HCT116 (cell line): ENCODE data around the gene MRPL24. TPM values are rescaled to one million over a fixed set of nuclear protein-coding genes. Genes with fewer than 3 reads are reported as not detected.

Experiments used
- ATAC-seq: fragments of 200-7000 bp; cut with Tn5 transposase; 2 replicates; pipeline ENCODE4 v1.9.1; 2020; ENCODE audit warnings: mild to moderate bottlenecking, moderate library complexity
- BruUV-seq: library from RNA; stranded (reverse); fragments of 400-500 nt; replicated peaks from 2 replicates; lab custom pipeline; 2021; lab: Mats Ljungman, UMichigan
- CTCF ChIA-PET: fragments of 300-600 bp; sonication (Branson Sonifier 250); formaldehyde crosslinking; loops from one replicate; lab custom pipeline; 2021; ENCODE audit warnings: antibody characterized with exemption; lab: Charles Lee
- POLR2A ChIA-PET: fragments of 300-600, 350-600 bp; sonication (Branson Sonifier 250); formaldehyde crosslinking; loops from one replicate; lab custom pipeline; 2021; ENCODE audit warnings: antibody characterized with exemption; lab: Charles Lee
- RAD21 ChIA-PET, 2 experiments: fragments of 300-600 bp; sonication (Branson Sonifier 250); formaldehyde crosslinking; loops; one replicate each; lab custom pipeline; 2023; ENCODE audit warnings: low total read pairs in 2 of 2; ENCODE audit not compliant: uncharacterized antibody in 2 of 2, unreplicated experiment in 2 of 2, low non-redundant PET in 1 of 2; lab: Charles Lee
- DNase-seq: peaks from one replicate; pipeline ENCODE4 v3.0.0-alpha.2; 2010; ENCODE audit warnings: low read depth, low spot score
- H2AFZ ChIP-seq: fragments of 200-600 bp; shearing (Covaris generic), sonication (generic); 2 replicates; pipeline ENCODE4 v1.6.1; 2017; ENCODE audit warnings: low read depth, mixed run types, mixed read lengths, antibody characterized with exemption, low read length; ENCODE audit not compliant: poor library complexity, severe bottlenecking
- H3K27ac ChIP-seq: 2 replicates; pipeline ENCODE4 v1.5.1; 2012; ENCODE audit warnings: low read depth, low read length
- H3K27me3 ChIP-seq: fragments of 200-600 bp; sonication (generic); 2 replicates; pipeline ENCODE4 v1.6.1; 2016; ENCODE audit warnings: mixed run types, low read length, mixed read lengths; ENCODE audit not compliant: insufficient read depth
- H3K36me3 ChIP-seq, 2 experiments: fragments of 200-500 bp in 1 of 2; fragments of 200-600 bp in 1 of 2; sonication (Bioruptor generic) in 1 of 2; sonication (generic) in 1 of 2; 2 replicates each; pipeline versions ENCODE4 v1.5.1 to v1.6.1; 2014 to 2016; ENCODE audit warnings: low read length in 2 of 2, inconsistent platforms in 1 of 2, mixed read lengths in 1 of 2, mixed run types in 1 of 2; ENCODE audit not compliant: insufficient read depth in 2 of 2, control insufficient read depth in 1 of 2
- H3K4me1 ChIP-seq, 2 experiments: fragments of 200-600 bp in 1 of 2; sonication (generic) in 1 of 2; 2 replicates each; pipeline versions ENCODE4 v1.5.1 to v1.6.1; 2012 to 2017; ENCODE audit warnings: low read length in 2 of 2, inconsistent platforms in 1 of 2, mild to moderate bottlenecking in 1 of 2, mixed read lengths in 1 of 2, mixed run types in 1 of 2, moderate library complexity in 1 of 2; ENCODE audit not compliant: insufficient read depth in 2 of 2, control insufficient read depth in 1 of 2
- H3K4me2 ChIP-seq: fragments of 200-600 bp; sonication (generic); 2 replicates; pipeline ENCODE4 v1.6.1; 2017; ENCODE audit warnings: mixed run types, low read length, mixed read lengths
- H3K4me3 ChIP-seq, 2 experiments: fragments of 200-600 bp in 1 of 2; sonication (generic) in 1 of 2; replicated peaks in 1 of 2; 2 replicates each; pipeline ENCODE4 v1.5.1; 2011 to 2016; ENCODE audit warnings: low read length in 2 of 2, control low read depth in 1 of 2, low read depth in 1 of 2, mild to moderate bottlenecking in 1 of 2, mixed read lengths in 1 of 2, mixed run types in 1 of 2
- H3K79me2 ChIP-seq: fragments of 200-600 bp; sonication (generic); 2 replicates; pipeline ENCODE4 v1.6.1; 2017; ENCODE audit warnings: mild to moderate bottlenecking, mixed run types, low read length, moderate library complexity, mixed read lengths; ENCODE audit not compliant: insufficient read depth
- H3K9ac ChIP-seq: fragments of 200-600 bp; sonication (generic); 2 replicates; pipeline ENCODE4 v1.6.1; 2016; ENCODE audit warnings: low read length, mixed read lengths
- H3K9me2 ChIP-seq: fragments of 200-600 bp; sonication (generic), shearing (Covaris generic); 2 replicates; pipeline ENCODE4 v1.6.1; 2017; ENCODE audit warnings: mixed run types, mild to moderate bottlenecking, moderate library complexity; ENCODE audit not compliant: insufficient read depth
- H3K9me3 ChIP-seq, 2 experiments: fragments of 200-500 bp in 1 of 2; fragments of 200-600 bp in 1 of 2; sonication (Bioruptor generic) in 1 of 2; sonication (generic) in 1 of 2; 2 replicates each; pipeline ENCODE4 v1.6.1; 2014 to 2017; ENCODE audit warnings: low read length in 2 of 2, mixed read lengths in 2 of 2, inconsistent platforms in 1 of 2, low read depth in 1 of 2, mild to moderate bottlenecking in 1 of 2, mixed run types in 1 of 2, moderate library complexity in 1 of 2; ENCODE audit not compliant: control insufficient read depth in 1 of 2, insufficient read depth in 1 of 2
- H4K20me1 ChIP-seq: fragments of 200-600 bp; sonication (generic), shearing (Covaris generic); 2 replicates; pipeline ENCODE4 v1.6.1; 2017; ENCODE audit warnings: mixed run types, mild to moderate bottlenecking, moderate library complexity; ENCODE audit not compliant: insufficient read depth
- CBX3 ChIP-seq: IDR thresholded peaks from 2 replicates; pipeline ENCODE4 v1.6.1; 2012; ENCODE audit warnings: low read depth
- CTCF ChIP-seq, 3 experiments: fragments of 200-600 bp in 1 of 3; sonication (generic) in 1 of 3; IDR thresholded peaks in 2 of 3; conservative IDR thresholded peaks in 1 of 3; 2 replicates each; pipeline ENCODE4 v1.5.1; 2012 to 2017; ENCODE audit warnings: low read depth in 2 of 3, low read length in 2 of 3, antibody characterized with exemption in 1 of 3, borderline replicate concordance in 1 of 3, control low read depth in 1 of 3, mild to moderate bottlenecking in 1 of 3, mixed read lengths in 1 of 3, mixed run types in 1 of 3, moderate library complexity in 1 of 3; ENCODE audit not compliant: insufficient read depth in 1 of 3
- EGR1 ChIP-seq: IDR thresholded peaks from 2 replicates; pipeline ENCODE4 v1.6.1; 2012; ENCODE audit warnings: low read depth
- EZH2phosphoT487 ChIP-seq: fragments of 200-600 bp; IDR thresholded peaks from 2 replicates; pipeline ENCODE4 v1.6.1; 2018; ENCODE audit warnings: antibody characterized with exemption, borderline replicate concordance
- FOSL1 ChIP-seq: IDR thresholded peaks from 2 replicates; pipeline ENCODE4 v1.6.1; 2012; ENCODE audit warnings: low read depth
- JUND ChIP-seq: IDR thresholded peaks from 2 replicates; pipeline ENCODE4 v1.6.1; 2012
- MAX ChIP-seq: IDR thresholded peaks from 2 replicates; pipeline ENCODE4 v1.6.1; 2012
- POLR2AphosphoS5 ChIP-seq: IDR thresholded peaks from 2 replicates; pipeline ENCODE4 v1.6.1; 2011; ENCODE audit warnings: mild to moderate bottlenecking, low read depth, low read length, moderate library complexity
- RAD21 ChIP-seq: IDR thresholded peaks from 2 replicates; pipeline ENCODE4 v1.6.1; 2012; ENCODE audit warnings: low read depth, mild to moderate bottlenecking
- REST ChIP-seq: IDR thresholded peaks from 2 replicates; pipeline ENCODE4 v1.6.1; 2012; ENCODE audit warnings: low read depth
- SRF ChIP-seq: IDR thresholded peaks from 2 replicates; pipeline ENCODE4 v1.6.1; 2012; ENCODE audit warnings: low read depth
- TCF7L2 ChIP-seq: IDR thresholded peaks from 2 replicates; pipeline ENCODE4 v1.7.0; 2011; ENCODE audit warnings: borderline replicate concordance, inconsistent platforms; ENCODE audit not compliant: insufficient read depth, insufficient read length; ENCODE audit errors: extremely low read depth
- ZFX ChIP-seq: fragments of 450-650 bp; IDR thresholded peaks from 2 replicates; pipeline ENCODE4 v1.6.1; 2017
- intact Hi-C: fragments of 100-400 bp; cut with micrococcal nuclease; formaldehyde crosslinking; loops from 2 replicates; pipeline ENCODE4 v1.10.0; 2022
- total RNA-seq: library from RNA; stranded (reverse); gene quantifications from one replicate; pipeline ENCODE4 v1.2.1, GENCODE V29; 2021; ENCODE audit not compliant: unreplicated experiment

The MRPL24 gene
- total RNA-seq, 1 experiment from 2014 or later = 111 TPM

GRCh38 chr1:156766298-156767100 is 25.6 kb upstream of the MRPL24 start:
- peaks cover 50% of the 10 kb centered on the region for H3K79me2 ChIP-seq
- peak; percentile 42 for ATAC-seq

GRCh38 chr1:156765666-156766065 is 24.8 kb upstream of the MRPL24 start:
- DNase-seq (no peak), ATAC-seq (no peak)
- peaks cover 13 to 19% of the 10 kb centered on the region in 2 experiments for H3K4me1 ChIP-seq
- no peak overlapping the region for H2AFZ ChIP-seq
- BruUV-seq = no TSS peak
- no peaks in the 10 kb centered on the region for H4K20me1 ChIP-seq
- H3K79me2 ChIP-seq = peaks cover 42% of the 10 kb centered on the region
- RAD21 ChIA-PET = interaction anchor here in 1 of 2 experiments (0.7 kb wide), 1 partner anchor 9 kb away, joined by 8 read pairs; no protein-coding TSS in a partner anchor
- CTCF ChIA-PET = no interaction called here
- H3K4me2 ChIP-seq = peak overlapping the region; percentile 95
- H3K9ac ChIP-seq = peak overlapping the region; percentile 98
- peak overlapping the region; percentile 85 for H3K27ac ChIP-seq
- POLR2A ChIA-PET = no interaction called here
- no peaks in the 10 kb centered on the region for H3K9me2 ChIP-seq
- peak overlapping the region; percentile 74 to 95 for H3K4me3 ChIP-seq
- H3K9me3 ChIP-seq = no peaks in the 10 kb centered on the region
- intact Hi-C loops = loop anchor here (5.0 kb wide), 1 partner anchor 78 kb away; no protein-coding TSS in a partner anchor
- peaks cover 0 to 8% of the 10 kb centered on the region in 2 experiments; a peak in 1 of 4 replicates for H3K36me3 ChIP-seq
- H3K27me3 ChIP-seq = no peaks in the 10 kb centered on the region
- TF ChIP-seq EZH2phosphoT487 (no peak), FOSL1 (no peak), CBX3 (no peak), TCF7L2 (no peak), REST (no peak), EGR1 (no peak), CTCF (IDR thresholded peaks at IDR 0.05 in 2 of 3, conservative IDR thresholded peaks at IDR 0.05 in 1 of 3; ENCODE audit: borderline replicate concordance in 1 of 3, insufficient read depth in 1 of 3, low read depth in 2 of 3, low read length in 2 of 3) (no peak), JUND (no peak)

More at GRCh38 chr1:156766298-156767100, 25.6 kb upstream of the MRPL24 start:
- Histone ChIP-seq H3K9me2 (no peaks in the 10 kb centered on the region), H3K4me3 (peak overlapping the region; percentile 74 to 95), H3K27ac (peak overlapping the region; percentile 85), H3K4me2 (peak overlapping the region; percentile 95), H3K27me3 (no peaks in the 10 kb centered on the region), H3K36me3 (peaks cover 0 to 16% of the 10 kb centered on the region in 2 experiments; a peak in 1 of 4 replicates), H3K9ac (peak overlapping the region; percentile 98), H2AFZ (peak overlapping the region; percentile 36), H3K4me1 (peaks cover 13 to 19% of the 10 kb centered on the region in 2 experiments), H3K9me3 (no peaks in the 10 kb centered on the region), H4K20me1 (no peaks in the 10 kb centered on the region)
- TF ChIP-seq CBX3 = no peak
- TF ChIP-seq RAD21 = no peak
- TF ChIP-seq SRF = no peak
- peak; percentile 72 for TF ChIP-seq POLR2AphosphoS5
- no peak for TF ChIP-seq MAX
- TF ChIP-seq ZFX = no peak
- RAD21 ChIA-PET = interaction anchor here (1.3 to 1.4 kb wide), 4 partner anchors 14 to 38 kb away, joined by 4 to 5 read pairs (median 4); partner anchors contain the start of genes MRPL24 (in 2 of the 2), ISG20L2 (in 1 of the 2) and METTL25B (in 1 of the 2)
- no peak for DNase-seq
- BruUV-seq = TSS peak; percentile 87
- intact Hi-C loops = loop anchor here (1.0 to 5.0 kb wide), 5 partner anchors 14 to 79 kb away; partner anchors contain the start of genes ISG20L2, METTL25B and MRPL24
- CTCF ChIA-PET = interaction anchor here (1.1 to 6.4 kb wide), 6 partner anchors 19 to 164 kb away, joined by 5 to 51 read pairs (median 6); partner anchors contain the start of genes ISG20L2, METTL25B, MRPL24 and NTRK1
- POLR2A ChIA-PET = interaction anchor here (0.6 to 1.9 kb wide), 12 partner anchors 10 to 266 kb away, joined by 3 to 14 read pairs (median 4); partner anchors contain the start of genes HDGF, ISG20L2, MEF2D and METTL25B
